H9 (cell line): ENCODE measurements around the gene HPS4. TPM values are rescaled to one million over a fixed set of nuclear protein-coding genes. Genes with fewer than 3 reads are reported as not detected.
A peak's percentile ranks its signal among the peaks of the same experiment; 100 is the strongest.

Experiments
- DNase-seq: peaks from one replicate; pipeline ENCODE4 v3.0.0-alpha.2; 2017
- H2AFZ ChIP-seq: one replicate; pipeline ENCODE4 v1.6.1; 2013; ENCODE audit warnings: mild to moderate bottlenecking, low read length, control low read depth, moderate library complexity
- H2AK5ac ChIP-seq: 2 replicates; pipeline ENCODE4 v1.6.1; 2013; ENCODE audit warnings: low read length, control low read depth, mixed read lengths; ENCODE audit not compliant: insufficient read length
- H2BK120ac ChIP-seq: one replicate; pipeline ENCODE4 v1.6.1; 2013; ENCODE audit warnings: low read depth, mild to moderate bottlenecking, low read length, control low read depth, inconsistent platforms; ENCODE audit not compliant: poor library complexity, severe bottlenecking
- H2BK12ac ChIP-seq: 2 replicates; pipeline ENCODE4 v1.6.1; 2013; ENCODE audit warnings: low read length, control low read depth, mixed read lengths, low read depth; ENCODE audit not compliant: insufficient read length
- H2BK15ac ChIP-seq: 2 replicates; pipeline ENCODE4 v1.6.1; 2013; ENCODE audit warnings: low read depth, low read length, control low read depth
- H2BK20ac ChIP-seq: one replicate; pipeline ENCODE4 v1.6.1; 2013; ENCODE audit warnings: low read depth, mild to moderate bottlenecking, low read length, control low read depth, inconsistent platforms; ENCODE audit not compliant: poor library complexity, severe bottlenecking
- H2BK5ac ChIP-seq: 2 replicates; pipeline ENCODE4 v1.6.1; 2013; ENCODE audit warnings: low read length, control low read depth, mixed read lengths; ENCODE audit not compliant: insufficient read length
- H3K14ac ChIP-seq: 2 replicates; pipeline ENCODE4 v1.6.1; 2013; ENCODE audit warnings: low read length, control low read depth; ENCODE audit not compliant: insufficient read depth
- H3K18ac ChIP-seq: 2 replicates; pipeline ENCODE4 v1.6.1; 2013; ENCODE audit warnings: low read depth, mild to moderate bottlenecking, mixed read lengths, low read length, control low read depth; ENCODE audit not compliant: insufficient read length
- H3K23ac ChIP-seq: 2 replicates; pipeline ENCODE4 v1.6.1; 2013; ENCODE audit warnings: low read length, control low read depth, mixed read lengths, low read depth; ENCODE audit not compliant: insufficient read length
- H3K23me2 ChIP-seq: 2 replicates; pipeline ENCODE4 v1.6.1; 2013; ENCODE audit warnings: low read depth, mild to moderate bottlenecking, mixed read lengths, low read length, control low read depth; ENCODE audit not compliant: insufficient read length, poor library complexity, severe bottlenecking
- H3K27ac ChIP-seq: 2 replicates; pipeline ENCODE4 v1.5.1; 2013; ENCODE audit warnings: low read length, control low read depth, mixed read lengths, low read depth; ENCODE audit not compliant: insufficient read length
- H3K27me3 ChIP-seq: 2 replicates; pipeline ENCODE4 v1.6.1; 2013; ENCODE audit warnings: low read length, control low read depth, inconsistent platforms; ENCODE audit not compliant: insufficient read depth
- H3K4ac ChIP-seq: 2 replicates; pipeline ENCODE4 v1.6.1; 2013; ENCODE audit warnings: low read depth, mild to moderate bottlenecking, control low read depth, inconsistent platforms, low read length, moderate library complexity
- H3K4me1 ChIP-seq: 2 replicates; pipeline ENCODE4 v1.6.1; 2013; ENCODE audit warnings: low read length, control low read depth, inconsistent platforms; ENCODE audit not compliant: insufficient read depth
- H3K4me2 ChIP-seq: 2 replicates; pipeline ENCODE4 v1.6.1; 2013; ENCODE audit warnings: low read length, control low read depth, mixed read lengths; ENCODE audit not compliant: insufficient read length, insufficient read depth
- H3K56ac ChIP-seq: 2 replicates; pipeline ENCODE4 v1.6.1; 2013; ENCODE audit warnings: low read depth, mild to moderate bottlenecking, mixed read lengths, low read length, control low read depth; ENCODE audit not compliant: insufficient read length
- H3K79me1 ChIP-seq: 2 replicates; pipeline ENCODE4 v1.6.1; 2013; ENCODE audit warnings: low read depth, mild to moderate bottlenecking, moderate library complexity, low read length, control low read depth, inconsistent platforms; ENCODE audit not compliant: insufficient read depth, poor library complexity, severe bottlenecking
- H3K79me2 ChIP-seq: 2 replicates; pipeline ENCODE4 v1.6.1; 2013; ENCODE audit warnings: low read length, control low read depth, inconsistent platforms; ENCODE audit not compliant: insufficient read depth
- H3K9ac ChIP-seq: 2 replicates; pipeline ENCODE4 v1.6.1; 2013; ENCODE audit warnings: low read length, control low read depth, mixed read lengths; ENCODE audit not compliant: insufficient read length; ENCODE audit errors: extremely low read depth
- H3K9me3 ChIP-seq: one replicate; pipeline ENCODE4 v1.6.1; 2013; ENCODE audit warnings: low read depth, low read length, inconsistent platforms; ENCODE audit not compliant: control insufficient read depth
- H3T11ph ChIP-seq: one replicate; pipeline ENCODE4 v1.6.1; 2013; ENCODE audit warnings: mild to moderate bottlenecking, low read length, control low read depth, inconsistent platforms
- H4K20me1 ChIP-seq: one replicate; pipeline ENCODE4 v1.6.1; 2013; ENCODE audit not compliant: control insufficient read depth, insufficient read length, insufficient read depth
- H4K5ac ChIP-seq: 2 replicates; pipeline ENCODE4 v1.6.1; 2013; ENCODE audit warnings: low read depth, mild to moderate bottlenecking, mixed read lengths, low read length, control low read depth; ENCODE audit not compliant: insufficient read length
- H4K8ac ChIP-seq: replicated peaks from 2 replicates; pipeline ENCODE4 v1.6.1; 2013; ENCODE audit warnings: low read length, control low read depth, mixed read lengths, low read depth; ENCODE audit not compliant: insufficient read length
- H4K91ac ChIP-seq: 2 replicates; pipeline ENCODE4 v1.6.1; 2013; ENCODE audit warnings: low read depth, mild to moderate bottlenecking, moderate library complexity, mixed read lengths, low read length, control low read depth; ENCODE audit not compliant: insufficient read length
- H3K27ac Mint-ChIP-seq, 3 experiments: 2 replicates in 2 of 3; 3 replicates in 1 of 3; pipeline ENCODE4 v1.8.0; 2020 to 2021; ENCODE audit warnings: mixed read lengths in 3 of 3, mild to moderate bottlenecking in 1 of 3, moderate library complexity in 1 of 3
- H3K27me3 Mint-ChIP-seq: 2 replicates; pipeline ENCODE4 v1.8.0; 2021; ENCODE audit warnings: low read depth, mild to moderate bottlenecking, moderate library complexity, mixed read lengths
- H3K36me3 Mint-ChIP-seq, 3 experiments: 2 replicates in 2 of 3; 3 replicates in 1 of 3; pipeline ENCODE4 v1.8.0; 2020 to 2021; ENCODE audit warnings: low read depth in 3 of 3, mixed read lengths in 3 of 3; ENCODE audit not compliant: insufficient read depth in 1 of 3
- H3K4me1 Mint-ChIP-seq, 2 experiments: 2 replicates each; pipeline ENCODE4 v1.8.0; 2020; ENCODE audit warnings: mixed read lengths in 2 of 2
- H3K4me3 Mint-ChIP-seq, 2 experiments: 2 replicates in 1 of 2; 3 replicates in 1 of 2; pipeline ENCODE4 v1.8.0; 2020 to 2021; ENCODE audit warnings: mild to moderate bottlenecking in 2 of 2, mixed read lengths in 2 of 2, moderate library complexity in 1 of 2
- H3K9me3 Mint-ChIP-seq, 2 experiments: 2 replicates in 1 of 2; 3 replicates in 1 of 2; pipeline ENCODE4 v1.8.0; 2020; ENCODE audit warnings: mild to moderate bottlenecking in 2 of 2, mixed read lengths in 2 of 2, moderate library complexity in 1 of 2
- WGBS: extraction: QIAGEN DNeasy Blood & Tissue Kit; methylation state at CpG from one replicate; pipeline ENCODE4 v1.1.7; 2013; ENCODE audit warnings: missing lambda C conversion rate, low lambda C conversion rate, mixed read lengths; ENCODE audit not compliant: insufficient read length; ENCODE audit errors: extremely low coverage; 5-methylcytosine and 5-hydroxymethylcytosine counted together
- total RNA-seq: library from RNA; stranded (reverse); gene quantifications from 2 replicates; pipeline ENCODE4 v1.2.1, GENCODE V29; 2021
- TF ChIP-seq, protein P1 (sequence below): fragments of 200-600 bp; sonication (generic); conservative IDR thresholded peaks from 3 replicates; pipeline ENCODE4 v1.8.0; 2021; ENCODE audit warnings: antibody characterized with exemption, mild to moderate bottlenecking

Gene HPS4
- total RNA-seq, 1 experiment from 2014 or later, result 26.2 TPM

DNA sequence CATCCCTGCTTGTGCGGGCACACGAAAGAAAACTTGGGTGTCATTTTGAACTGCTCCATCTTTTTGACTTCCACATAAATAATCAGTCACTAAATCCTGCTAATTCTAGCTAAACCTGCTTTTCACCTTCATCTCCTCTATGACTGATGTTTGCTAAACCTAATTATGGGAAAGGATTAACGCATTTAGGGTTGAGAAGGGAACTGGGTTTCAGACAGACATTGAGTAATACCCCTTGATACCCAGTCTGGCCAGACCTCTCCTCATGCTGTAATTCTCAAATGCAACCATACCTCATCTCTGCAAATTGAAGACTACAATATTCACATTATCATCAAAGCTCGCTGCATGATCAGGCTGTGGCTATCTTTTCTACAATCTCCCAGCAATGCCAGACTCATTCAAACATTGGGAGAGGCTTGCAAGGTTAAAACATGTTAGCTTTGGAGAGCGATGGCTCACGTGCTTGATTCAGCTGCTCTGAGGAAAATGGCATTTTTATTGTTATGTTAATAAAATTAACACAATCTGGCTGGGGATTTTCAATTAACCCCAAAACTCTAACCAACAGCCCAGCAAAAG lies 2.4 kb downstream of the HPS4 start:
- no peak overlapping the region for H3K27ac ChIP-seq
- H2BK120ac ChIP-seq, result no peak overlapping the region
- Mint-ChIP-seq H3K27me3 (no peaks in the 10 kb centered on the region), H3K9me3 (no peaks in the 10 kb centered on the region; a peak in 1 of 5 replicates), H3K36me3 (peaks cover 10 to 41% (median 31%) of the 10 kb centered on the region in 3 experiments; a peak in 6 of 7 replicates), H3K4me3 (peak overlapping the region in 1 of 2 experiments; percentile 4; a peak in 1 of 5 replicates), H3K27ac (peak overlapping the region in 1 of 3 experiments; percentile 2; a peak in 1 of 7 replicates), H3K4me1 (peaks cover 43 to 44% of the 10 kb centered on the region in 2 experiments)
- peaks cover 10% of the 10 kb centered on the region for H3K79me1 ChIP-seq
- no peak overlapping the region for H2BK15ac ChIP-seq
- TF ChIP-seq, protein P1, sequence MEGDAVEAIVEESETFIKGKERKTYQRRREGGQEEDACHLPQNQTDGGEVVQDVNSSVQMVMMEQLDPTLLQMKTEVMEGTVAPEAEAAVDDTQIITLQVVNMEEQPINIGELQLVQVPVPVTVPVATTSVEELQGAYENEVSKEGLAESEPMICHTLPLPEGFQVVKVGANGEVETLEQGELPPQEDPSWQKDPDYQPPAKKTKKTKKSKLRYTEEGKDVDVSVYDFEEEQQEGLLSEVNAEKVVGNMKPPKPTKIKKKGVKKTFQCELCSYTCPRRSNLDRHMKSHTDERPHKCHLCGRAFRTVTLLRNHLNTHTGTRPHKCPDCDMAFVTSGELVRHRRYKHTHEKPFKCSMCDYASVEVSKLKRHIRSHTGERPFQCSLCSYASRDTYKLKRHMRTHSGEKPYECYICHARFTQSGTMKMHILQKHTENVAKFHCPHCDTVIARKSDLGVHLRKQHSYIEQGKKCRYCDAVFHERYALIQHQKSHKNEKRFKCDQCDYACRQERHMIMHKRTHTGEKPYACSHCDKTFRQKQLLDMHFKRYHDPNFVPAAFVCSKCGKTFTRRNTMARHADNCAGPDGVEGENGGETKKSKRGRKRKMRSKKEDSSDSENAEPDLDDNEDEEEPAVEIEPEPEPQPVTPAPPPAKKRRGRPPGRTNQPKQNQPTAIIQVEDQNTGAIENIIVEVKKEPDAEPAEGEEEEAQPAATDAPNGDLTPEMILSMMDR, result no peak
- no peak overlapping the region for H4K91ac ChIP-seq
- H2BK5ac ChIP-seq, result no peak overlapping the region
- WGBS, result no CpG with 5 or more reads among the region's 6 CpGs
- no peak overlapping the region for H3K9ac ChIP-seq
- no peak overlapping the region for H3K56ac ChIP-seq
- H2AK5ac ChIP-seq, result no peak overlapping the region
- no peak overlapping the region for H2BK12ac ChIP-seq
- DNase-seq, result no peak
- H3K27me3 ChIP-seq, result no peaks in the 10 kb centered on the region
- peaks cover 5% of the 10 kb centered on the region; the same call in 1 of the 2 replicates for H3K79me2 ChIP-seq
- no peak overlapping the region for H3K18ac ChIP-seq
- H3K23me2 ChIP-seq, result no peaks in the 10 kb centered on the region
- H3K14ac ChIP-seq, result no peak overlapping the region
- H3T11ph ChIP-seq, result no peak overlapping the region
- H3K4me1 ChIP-seq, result no peaks in the 10 kb centered on the region; the same call in 1 of the 2 replicates
- H4K5ac ChIP-seq, result no peak overlapping the region
- H4K8ac ChIP-seq, result no peak overlapping the region
- H3K4me2 ChIP-seq, result peak overlapping the region; percentile 4
- H4K20me1 ChIP-seq, result no peaks in the 10 kb centered on the region
- H2AFZ ChIP-seq, result no peak overlapping the region
- H2BK20ac ChIP-seq, result no peak overlapping the region
- no peaks in the 10 kb centered on the region for H3K9me3 ChIP-seq
- H3K23ac ChIP-seq, result no peak overlapping the region
- no peak overlapping the region for H3K4ac ChIP-seq
